ENCODE measurements around the gene WDR90.

- TF ChIP-seq CTCF (conservative IDR thresholded peaks at IDR 0.05; ENCODE audit: low read length) (no peak), EZH2phosphoT487 (IDR thresholded peaks at IDR 0.05; ENCODE audit: borderline replicate concordance) (no peak)
Measured at GRCh38 chr16:657487-657886, 8.3 kb downstream of the WDR90 start.
